Epithelial cell of esophagus (primary cell): Measurements from ENCODE around the gene ATG7.

Source experiments
- DNase-seq: peaks from one replicate; pipeline ENCODE4 v3.0.0; 2010; ENCODE audit warnings: low read depth
- H3K4me3 ChIP-seq: 2 replicates; pipeline ENCODE4 v1.5.1; 2011; ENCODE audit warnings: mild to moderate bottlenecking, low read length, control low read depth
- TF ChIP-seq, protein P1 (sequence below): IDR thresholded peaks from 2 replicates; pipeline ENCODE4 v1.5.1; 2011; ENCODE audit warnings: low read depth, mild to moderate bottlenecking, low read length, control low read depth, inconsistent platforms; ENCODE audit not compliant: insufficient read depth; ENCODE audit errors: missing control alignments

Gene ATG7

DNA sequence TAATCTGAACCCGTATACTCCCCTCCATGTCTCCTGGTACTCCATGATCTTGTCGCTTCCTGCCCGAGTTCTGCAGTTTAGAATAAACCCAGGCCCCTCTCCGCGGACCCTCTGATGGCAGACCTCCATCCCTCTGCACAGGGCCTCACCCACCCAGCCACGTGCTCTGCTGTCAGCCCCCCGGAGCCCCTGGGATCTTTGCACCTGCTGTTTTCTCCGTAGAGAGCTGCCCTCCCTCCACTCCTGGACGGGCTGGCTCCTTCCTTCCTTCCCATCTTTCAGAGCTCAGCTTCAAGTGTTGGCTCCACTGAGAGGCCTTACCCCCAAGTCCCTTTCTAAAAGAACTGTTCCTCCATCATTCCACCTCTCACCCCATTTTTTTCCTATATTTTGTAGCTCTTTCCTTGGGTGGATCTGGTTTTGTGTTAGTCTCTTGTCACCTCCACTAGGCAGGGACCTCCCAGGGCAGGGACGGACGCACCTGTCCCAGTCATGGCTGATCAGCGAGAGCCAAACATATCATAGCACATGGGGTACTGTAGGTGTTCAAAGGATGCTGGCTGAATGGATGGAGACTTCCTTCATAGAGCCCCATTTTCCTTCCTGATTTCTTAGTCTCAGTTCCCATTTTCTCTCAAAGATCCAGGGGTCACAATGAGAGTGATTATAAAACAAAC, 264.9 kb downstream of the ATG7 start:
- no peak for DNase-seq
- TF ChIP-seq, protein P1, sequence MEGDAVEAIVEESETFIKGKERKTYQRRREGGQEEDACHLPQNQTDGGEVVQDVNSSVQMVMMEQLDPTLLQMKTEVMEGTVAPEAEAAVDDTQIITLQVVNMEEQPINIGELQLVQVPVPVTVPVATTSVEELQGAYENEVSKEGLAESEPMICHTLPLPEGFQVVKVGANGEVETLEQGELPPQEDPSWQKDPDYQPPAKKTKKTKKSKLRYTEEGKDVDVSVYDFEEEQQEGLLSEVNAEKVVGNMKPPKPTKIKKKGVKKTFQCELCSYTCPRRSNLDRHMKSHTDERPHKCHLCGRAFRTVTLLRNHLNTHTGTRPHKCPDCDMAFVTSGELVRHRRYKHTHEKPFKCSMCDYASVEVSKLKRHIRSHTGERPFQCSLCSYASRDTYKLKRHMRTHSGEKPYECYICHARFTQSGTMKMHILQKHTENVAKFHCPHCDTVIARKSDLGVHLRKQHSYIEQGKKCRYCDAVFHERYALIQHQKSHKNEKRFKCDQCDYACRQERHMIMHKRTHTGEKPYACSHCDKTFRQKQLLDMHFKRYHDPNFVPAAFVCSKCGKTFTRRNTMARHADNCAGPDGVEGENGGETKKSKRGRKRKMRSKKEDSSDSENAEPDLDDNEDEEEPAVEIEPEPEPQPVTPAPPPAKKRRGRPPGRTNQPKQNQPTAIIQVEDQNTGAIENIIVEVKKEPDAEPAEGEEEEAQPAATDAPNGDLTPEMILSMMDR = no peak
- H3K4me3 ChIP-seq = no peak overlapping the region

DNA sequence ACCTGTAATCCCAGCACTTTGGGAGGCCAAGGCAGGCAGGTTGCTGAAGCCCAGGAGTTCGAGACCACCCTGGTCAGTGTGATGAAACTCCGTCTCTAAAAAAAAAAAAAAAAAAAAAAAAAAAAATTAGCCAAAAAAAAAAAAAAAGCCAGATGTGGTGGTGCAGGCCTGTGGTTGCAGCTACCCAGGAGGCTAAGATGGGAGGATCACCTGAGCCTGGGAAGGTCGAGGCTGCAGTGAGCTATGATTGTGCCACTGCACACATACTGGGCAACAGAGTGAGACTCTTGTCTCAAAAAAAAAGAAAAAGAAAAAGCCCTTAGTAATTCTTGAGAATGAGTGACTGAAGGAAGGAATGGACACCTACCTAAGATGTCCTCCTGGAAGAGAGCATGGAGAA, 266.4 kb downstream of the ATG7 start:
- no peak overlapping the region for H3K4me3 ChIP-seq
- TF ChIP-seq, protein P1 = no peak
- DNase-seq = no peak

DNA sequence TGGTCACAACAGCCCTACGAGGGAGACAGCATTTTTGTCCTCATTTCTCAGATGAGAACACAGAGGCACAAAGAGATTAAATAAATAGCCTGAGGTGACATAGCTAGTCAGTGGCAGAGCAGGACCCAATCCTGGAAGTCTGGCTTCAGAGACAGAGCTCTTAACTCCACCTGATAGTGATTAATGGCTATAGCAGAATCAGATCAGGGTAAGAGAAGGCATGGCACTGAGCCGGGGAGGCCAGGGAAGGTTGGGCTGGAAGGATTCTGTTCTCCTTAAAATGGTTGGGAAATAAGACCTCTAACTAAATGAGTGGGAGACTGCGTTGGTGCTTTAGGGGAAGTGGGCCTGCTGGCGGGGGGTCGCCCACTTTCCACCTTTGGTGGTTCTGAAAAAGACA, 267.0 kb downstream of the ATG7 start:
- TF ChIP-seq, protein P1 = no peak
- no peak for DNase-seq
- no peak overlapping the region for H3K4me3 ChIP-seq

DNA sequence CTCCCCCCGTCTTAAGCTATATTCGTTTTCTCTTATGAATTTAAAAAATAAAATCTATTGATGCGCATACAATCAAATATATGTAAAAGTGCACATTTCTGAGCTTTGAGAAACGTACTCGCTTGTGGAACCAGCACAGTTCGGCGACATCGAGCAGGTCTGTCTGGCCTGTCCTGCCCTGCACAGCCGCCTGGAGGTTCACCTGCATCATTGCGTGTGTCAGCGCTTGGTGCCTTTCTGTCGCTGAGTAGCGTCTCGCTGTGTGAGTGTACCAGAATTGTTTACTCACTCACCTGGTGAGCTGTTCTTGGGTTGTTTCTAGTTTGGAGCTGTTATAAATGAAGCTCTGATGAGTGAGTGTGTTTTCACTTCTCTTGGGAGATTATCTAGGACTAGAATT, 267.5 kb downstream of the ATG7 start:
- TF ChIP-seq, protein P1 = no peak
- DNase-seq = no peak
- no peak overlapping the region for H3K4me3 ChIP-seq

DNA sequence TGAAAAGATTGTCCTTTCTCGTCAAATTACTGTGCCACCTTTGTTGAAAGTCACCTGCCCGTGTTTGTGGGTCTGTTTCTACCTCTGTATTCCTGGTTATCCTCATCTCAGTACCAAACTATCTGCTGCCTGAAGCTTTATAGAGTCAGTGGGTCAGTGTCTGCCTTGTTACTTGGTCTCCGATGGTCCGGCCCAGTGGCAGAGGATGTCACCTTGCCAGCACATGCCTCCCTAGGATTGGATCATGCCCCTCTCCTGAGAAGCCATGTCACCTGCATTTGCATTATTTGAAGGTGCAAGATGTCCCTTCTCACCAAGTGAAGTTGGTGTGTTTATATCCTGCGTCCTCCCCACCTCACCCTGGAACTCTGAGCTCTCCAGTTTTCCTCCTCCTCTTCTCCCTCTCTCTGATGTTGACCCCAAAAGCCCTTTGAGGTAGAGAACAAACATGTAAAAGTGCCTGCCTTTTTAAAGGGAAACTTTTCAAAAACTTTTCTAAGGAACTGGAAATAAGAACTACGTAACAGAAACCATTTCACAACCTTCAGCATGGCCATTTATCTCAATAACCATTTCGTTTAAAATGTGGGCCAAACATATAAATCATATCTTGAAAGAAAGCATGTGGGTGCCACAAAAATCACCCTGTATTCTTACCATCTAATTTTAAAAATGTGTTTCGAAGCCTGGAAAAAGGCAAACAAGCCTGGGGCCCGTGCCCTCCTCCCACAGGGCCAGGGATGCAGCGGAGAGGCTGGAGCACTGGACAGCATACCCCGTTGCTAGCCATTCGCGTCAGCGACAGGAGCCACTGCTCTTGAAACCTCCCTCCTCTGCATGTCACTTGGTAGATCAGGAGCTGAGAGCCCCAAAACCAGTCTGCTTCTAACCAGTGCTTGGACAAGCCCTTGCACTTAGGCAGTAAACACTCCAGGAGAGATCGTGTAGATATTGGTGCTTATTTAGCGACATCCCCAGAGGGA, 269.4 kb downstream of the ATG7 start:
- TF ChIP-seq, protein P1 = no peak
- no peak overlapping the region for H3K4me3 ChIP-seq
- DNase-seq = no peak

DNA sequence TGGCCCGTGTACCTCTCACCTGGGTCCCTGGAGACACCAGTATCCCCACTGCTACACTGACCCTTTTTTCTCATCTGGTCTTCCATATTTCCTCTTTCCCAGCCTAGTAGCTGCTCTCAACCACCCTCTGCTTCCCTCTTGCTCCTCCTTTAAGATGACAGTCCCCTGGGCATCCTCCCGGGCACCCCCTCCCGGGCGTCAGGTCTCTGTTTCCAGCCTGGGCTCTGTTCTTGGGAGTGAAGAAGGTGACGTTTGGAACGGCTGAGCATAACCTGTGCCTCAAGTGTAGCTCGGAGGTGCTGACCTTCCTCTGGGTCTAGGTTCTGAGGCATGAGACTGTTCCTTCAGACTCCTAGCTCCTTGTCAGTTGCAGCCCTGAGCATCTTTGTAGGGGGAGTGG, 270.4 kb downstream of the ATG7 start:
- TF ChIP-seq, protein P1 = no peak
- no peak overlapping the region for H3K4me3 ChIP-seq
- DNase-seq = no peak
